Effector CD4-positive, alpha-beta T cell (primary cell): ENCODE results near the gene CP.
A peak's percentile ranks its signal among the peaks of the same experiment; 100 is the strongest.

Source experiments
- DNase-seq: peaks from one replicate; pipeline ENCODE4 v3.0.0-alpha.2; 2020

The CP gene

DNA sequence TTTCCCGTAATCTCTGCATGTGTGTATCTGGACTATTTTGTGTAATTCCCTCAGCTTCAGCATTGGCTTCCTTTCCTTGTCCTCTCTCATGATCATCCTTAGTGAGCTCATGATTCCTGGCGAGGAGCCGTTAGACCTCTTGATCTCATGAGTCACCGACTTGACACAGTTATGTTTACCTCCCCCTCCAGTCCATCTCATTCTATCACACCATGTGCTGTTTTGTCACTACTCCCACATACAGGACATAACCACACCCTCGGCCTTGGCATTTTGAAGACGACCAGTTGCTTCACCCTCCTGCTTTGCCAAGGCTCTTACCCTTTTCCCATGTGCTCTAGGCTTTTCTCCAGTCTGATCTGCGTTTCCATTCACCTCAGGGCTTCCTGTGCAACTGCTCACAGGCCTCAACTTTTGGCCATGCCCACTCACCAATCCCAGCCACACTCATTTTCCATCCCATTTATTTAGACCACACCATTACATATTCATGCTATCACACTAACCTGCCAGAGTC is 41.5 kb downstream of the CP start:
- DNase-seq: no peak

DNA sequence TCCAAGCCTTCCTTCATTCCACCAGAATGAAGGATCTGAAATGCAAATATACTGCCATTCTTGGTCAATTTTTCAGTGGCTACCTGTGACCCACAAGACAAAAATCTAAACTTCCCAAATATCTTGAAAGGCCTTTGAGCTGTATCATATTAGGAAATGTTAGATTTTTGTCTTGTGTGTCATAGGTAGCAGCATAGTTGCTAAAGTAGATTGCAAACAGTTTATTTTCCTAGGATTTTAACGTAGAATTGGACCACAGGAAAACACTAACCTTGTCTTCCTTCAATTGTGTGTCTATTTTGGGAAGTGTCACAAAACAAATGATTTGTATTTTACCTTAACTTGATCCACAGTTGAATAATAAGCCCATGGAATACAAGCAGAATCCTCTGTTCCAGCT is 42.4 kb downstream of the CP start:
- DNase-seq: no peak

DNA sequence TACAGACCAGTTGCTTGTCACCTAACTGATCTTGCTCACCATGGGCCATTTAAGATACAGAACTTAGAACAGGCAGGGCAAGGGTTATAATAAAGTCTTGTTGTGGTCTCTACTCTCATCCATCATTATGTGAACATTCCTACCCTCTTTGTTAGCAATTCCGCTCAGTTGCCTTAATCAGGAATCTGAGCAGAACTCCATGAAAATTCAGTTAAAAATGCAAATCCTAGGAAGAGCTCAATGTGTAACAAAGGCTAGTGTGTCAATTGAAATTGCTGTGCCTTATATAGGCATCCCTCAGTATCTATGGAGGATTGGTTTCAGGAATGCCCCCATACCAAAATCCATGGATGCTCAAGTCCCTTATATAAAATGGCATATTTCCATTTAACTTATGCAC is 44.5 kb downstream of the CP start:
- DNase-seq: no peak

DNA sequence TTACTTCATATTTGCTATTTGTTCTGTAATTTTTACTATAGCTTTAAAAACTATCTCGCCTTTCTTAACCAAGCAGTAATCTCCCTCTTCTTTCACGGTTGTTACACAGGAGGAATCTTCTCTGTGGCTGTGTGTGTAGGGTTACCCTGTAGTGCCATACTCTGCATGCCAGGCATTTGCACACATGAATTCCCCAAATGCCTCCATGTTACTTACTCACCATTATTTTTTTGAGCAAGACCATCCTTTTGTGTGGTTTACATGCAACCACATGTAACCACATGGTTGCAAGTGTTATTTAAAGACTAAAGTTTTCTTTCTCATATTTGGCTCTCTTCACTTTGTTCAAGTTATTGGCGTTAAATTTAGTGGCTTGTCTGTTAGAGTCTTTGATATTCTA is 46.7 kb downstream of the CP start:
- DNase-seq: no peak

DNA sequence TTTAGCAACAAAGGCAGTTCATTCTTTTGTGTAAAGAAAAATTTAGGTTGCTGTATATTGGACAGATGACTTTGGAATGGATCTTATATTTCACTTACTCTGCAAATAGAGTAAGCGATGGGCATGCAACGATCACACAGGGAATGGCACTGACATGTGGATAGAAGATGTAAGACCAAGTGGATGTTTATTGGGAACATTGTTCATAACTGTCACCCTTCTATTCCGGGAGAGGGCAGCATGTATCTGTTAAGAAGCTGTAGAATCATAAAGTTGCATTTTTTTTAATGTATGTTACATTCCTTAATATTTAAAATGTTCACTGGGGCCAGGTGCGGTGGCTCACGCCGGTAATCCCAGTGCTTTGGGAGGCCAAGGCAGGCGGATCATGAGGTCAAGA is 51.0 kb downstream of the CP start:
- DNase-seq: no peak

DNA sequence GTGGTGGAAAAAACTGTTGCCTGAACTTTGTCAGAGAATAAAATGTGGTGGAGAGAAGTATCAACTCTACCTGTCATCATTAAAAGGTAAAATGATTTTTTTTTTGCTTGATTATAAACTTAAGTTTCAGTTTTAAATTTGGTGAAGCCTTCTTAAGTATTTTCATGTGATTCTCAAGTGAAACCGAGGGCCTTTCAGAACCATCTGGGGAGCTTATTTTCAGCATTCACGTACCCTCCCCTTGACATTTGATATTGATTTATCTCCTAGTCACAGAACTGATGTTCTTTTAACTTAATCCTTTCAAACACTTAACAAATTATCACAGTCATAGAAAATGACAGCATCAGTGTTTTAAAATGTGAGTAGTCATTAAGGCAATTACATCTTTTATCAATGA is 53.7 kb downstream of the CP start:
- DNase-seq: no peak

DNA sequence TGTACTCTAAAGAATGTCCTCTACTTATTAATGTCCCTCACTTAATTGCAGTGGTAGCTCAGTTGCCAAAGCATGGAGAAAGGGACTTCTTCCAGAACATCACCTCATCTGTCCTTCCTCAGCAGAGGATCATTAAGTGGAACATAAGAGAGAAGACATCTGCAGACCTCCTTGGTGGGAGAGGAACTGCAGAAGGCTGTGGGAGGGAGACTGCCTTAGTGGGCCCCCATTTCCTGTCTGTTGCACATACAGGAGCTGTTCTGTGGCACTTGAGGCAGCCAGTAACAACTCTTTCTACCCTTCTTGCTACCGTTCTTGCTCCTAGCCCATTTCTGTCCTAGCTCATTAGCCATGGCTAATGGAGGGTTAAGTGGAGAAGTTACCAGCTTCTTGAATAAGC is 58.6 kb downstream of the CP start:
- DNase-seq: no peak

DNA sequence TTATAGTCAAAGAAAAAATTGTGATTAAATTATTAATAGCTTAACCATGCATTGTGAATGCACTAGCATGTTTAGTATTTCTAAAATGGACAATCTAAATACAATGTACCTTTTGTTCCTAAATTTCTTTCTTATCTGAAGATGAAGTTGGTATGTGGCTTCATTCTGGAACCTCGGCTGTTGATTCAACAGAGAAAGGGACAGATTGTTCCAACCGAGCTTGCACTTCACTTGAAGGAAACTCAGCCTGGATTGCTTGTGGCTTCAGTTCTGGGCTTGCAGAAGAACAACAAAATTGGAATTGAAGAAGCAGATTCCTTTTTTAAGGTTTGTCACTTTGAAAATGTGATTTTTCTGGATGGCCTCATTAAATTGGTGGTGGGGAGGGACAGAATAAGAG is 59.6 kb downstream of the CP start:
- no peak for DNase-seq

DNA sequence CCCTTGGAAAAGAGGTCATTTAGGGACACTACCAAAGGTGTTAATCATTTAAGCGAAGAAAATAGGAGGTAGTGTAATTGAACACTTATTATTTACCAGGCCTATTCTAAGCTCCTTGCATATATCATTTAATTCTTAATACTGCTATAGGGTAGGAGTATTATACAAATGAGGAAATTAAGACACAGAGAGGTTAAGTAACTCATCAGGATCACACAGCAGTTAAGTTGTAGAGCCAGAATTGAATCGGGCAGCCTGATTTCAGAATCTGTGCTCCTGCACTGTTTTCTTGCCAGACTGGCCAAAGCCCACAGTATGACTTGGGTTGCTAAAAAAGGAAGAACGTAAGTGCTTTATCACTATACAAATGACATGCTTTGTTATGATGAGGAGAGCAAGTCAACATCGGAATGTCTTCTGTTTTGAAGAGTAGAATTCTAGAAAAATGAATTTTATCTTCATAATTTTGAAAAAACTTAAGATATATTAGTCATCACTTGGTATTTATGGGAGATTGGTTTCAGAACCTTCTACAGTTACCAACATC is 60.8 kb downstream of the CP start:
- DNase-seq: no peak

DNA sequence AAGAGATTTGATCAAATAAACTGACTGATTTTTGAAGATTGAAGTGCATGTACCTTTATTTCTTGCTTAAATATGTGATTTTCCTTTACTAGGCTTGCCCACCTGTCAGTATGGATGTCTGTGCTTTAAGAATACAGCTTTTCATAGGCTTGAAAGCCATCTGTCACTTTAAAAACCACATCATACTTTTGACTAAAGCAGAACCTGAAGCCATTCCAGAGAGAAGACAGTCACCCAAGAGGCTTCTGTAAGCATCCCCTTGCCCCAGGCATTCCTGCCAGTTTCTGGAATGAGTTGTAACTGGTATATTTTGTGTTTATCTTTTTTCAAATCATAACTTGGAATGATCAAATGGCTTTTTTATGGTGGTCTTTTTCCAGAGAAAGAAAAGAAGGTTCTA is 68.2 kb downstream of the CP start:
- DNase-seq: no peak

DNA sequence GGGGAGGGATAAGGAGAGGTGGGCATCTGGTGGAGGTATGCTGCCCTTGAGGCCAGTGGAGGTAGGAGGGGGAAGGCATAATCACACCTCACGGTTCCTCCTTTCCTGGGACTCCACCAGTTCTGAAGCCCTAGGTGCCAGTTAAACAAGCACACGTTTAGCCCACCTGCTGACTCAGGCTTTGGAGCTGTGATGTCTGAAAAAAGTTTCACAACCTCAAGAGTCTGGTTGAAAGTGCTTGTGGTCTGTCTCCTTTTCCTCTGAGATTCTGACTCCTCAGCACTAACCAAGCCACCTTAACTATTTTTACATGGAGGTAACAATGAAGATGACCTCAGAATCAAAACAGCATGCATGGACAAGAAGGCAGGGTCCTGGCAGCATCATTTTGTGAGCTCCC is 69.2 kb downstream of the CP start:
- no peak for DNase-seq

DNA sequence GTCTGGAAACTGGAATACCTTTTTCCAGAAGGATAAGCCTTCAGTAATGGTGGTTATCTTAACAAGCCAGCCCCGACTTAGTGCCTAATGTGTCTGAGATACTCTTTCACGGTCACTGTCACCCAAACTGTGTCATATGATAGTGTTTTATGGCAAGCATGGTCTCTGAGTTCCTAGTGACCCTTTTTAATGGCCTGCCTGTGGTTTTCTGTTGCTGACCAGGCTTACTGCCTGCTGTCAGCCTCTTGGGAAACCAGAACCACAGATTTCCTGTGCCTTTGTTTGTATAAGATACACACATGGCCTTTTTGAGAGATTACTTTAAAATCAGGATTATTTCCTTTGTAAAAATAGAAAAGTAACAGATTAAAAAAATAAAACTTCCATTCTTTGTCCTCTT is 69.8 kb downstream of the CP start:
- no peak for DNase-seq

DNA sequence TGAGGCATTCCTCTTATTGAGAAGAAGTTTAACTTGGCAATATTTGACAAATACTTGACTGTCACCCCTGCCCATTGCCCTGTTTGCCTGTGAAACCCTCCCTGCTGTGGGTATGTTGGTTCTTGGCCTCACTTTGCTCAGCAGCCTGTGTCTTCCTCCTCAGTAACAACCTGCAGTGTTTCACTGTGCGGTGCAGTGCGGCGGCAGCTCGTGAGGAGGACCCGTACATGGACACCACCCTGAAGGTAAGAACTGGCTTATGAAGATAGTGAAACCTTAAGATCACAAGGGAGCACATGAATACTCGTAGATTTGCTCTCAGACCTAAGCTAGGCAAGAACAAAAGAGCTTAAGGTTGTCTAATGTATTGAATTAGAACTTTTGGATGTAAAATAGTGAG is 71.2 kb downstream of the CP start:
- no peak for DNase-seq

DNA sequence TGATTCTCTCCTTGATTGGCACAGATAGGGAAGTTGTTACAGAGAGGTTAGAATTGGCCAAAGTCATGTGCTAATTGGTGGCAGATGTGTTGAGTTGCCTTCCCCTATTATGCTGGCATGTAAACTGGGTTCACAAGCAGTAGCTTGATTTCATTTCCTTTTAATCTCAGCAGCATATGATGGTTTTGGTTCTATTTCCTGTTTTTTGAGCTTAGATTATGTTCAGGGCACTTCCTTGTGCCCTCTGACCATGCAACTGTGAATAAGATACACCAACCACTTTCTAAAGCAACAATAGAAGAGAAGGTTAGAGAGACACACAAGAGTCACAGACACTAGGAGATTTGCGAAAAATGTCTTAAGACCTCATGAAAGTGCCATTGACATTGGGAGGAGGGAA is 75.7 kb downstream of the CP start:
- no peak for DNase-seq

DNA sequence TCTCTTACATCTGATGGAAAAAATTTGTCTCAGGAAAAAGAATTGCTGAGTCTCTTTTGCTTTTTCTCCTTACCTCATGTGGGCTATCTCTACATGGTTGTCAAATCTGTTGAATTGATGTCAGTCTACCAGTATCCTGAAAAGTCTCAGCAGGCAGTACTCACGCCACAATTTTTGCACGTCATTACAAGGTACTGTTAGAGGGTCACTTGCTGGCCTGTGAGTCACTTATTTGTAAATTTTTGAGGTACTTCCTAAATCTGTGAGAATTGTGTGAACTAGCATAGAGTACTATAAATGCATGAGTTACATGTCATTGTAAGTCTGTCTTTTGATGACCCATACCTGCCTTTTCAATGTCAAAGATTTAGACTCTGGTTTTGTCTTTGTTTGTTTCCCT is 76.3 kb downstream of the CP start:
- no peak for DNase-seq

DNA sequence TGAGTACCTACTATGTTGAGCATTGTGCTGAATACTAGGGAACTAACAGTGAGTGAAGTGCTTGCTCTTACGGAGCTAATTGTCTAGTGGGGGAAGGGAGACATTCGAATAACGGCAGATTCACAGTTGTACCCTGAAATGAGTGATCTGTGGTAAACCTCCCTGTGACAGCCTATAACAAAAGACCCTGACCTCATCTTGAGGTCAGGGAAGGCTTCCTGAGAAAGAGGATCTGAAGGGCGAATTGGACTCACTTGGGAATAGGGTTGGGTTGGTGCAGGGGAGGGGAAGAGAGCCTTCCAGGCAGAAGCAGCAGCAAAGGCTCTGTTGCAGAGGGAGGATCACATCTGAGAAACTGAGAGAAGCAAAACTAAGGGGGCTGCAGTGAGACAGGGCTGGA is 78.9 kb downstream of the CP start:
- DNase-seq: no peak

DNA sequence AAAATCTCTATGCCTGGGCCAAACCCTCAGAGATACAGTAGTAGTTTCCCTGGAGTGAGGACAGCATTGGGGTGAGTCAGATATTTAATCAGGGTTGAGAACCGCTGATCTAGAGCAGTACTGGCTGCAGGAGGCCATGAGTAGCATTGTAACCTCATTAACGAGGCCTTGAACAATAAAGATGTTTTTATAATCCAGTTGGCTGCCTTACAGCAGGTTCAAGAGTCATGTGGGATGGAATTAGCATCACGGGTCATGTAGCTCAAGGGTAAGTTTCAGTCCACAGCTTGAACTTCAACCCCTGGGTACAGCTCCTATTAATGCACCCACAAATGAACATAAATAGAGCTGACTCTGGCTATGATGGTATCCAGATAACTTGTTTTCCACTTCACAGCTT is 87.1 kb downstream of the CP start:
- no peak for DNase-seq

DNA sequence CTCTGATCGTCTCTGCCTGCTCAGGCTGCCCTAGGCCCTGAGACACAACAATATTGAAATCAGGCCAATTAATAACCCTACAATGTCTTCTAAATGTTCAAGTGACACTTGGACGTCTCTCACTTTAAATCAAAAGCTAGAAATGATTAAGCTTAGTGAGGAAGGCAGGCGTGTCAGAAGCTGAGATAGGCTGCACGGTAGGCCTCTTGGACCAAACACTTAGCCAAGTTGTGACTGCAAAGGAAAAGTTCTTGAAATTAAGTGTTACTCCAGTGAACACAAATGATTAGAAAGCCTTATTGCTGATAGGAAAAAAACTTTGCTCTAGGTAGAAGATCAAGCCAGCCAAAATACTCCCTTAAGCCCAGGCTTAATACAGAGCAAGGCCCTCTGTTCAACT is 90.0 kb downstream of the CP start:
- DNase-seq: no peak

DNA sequence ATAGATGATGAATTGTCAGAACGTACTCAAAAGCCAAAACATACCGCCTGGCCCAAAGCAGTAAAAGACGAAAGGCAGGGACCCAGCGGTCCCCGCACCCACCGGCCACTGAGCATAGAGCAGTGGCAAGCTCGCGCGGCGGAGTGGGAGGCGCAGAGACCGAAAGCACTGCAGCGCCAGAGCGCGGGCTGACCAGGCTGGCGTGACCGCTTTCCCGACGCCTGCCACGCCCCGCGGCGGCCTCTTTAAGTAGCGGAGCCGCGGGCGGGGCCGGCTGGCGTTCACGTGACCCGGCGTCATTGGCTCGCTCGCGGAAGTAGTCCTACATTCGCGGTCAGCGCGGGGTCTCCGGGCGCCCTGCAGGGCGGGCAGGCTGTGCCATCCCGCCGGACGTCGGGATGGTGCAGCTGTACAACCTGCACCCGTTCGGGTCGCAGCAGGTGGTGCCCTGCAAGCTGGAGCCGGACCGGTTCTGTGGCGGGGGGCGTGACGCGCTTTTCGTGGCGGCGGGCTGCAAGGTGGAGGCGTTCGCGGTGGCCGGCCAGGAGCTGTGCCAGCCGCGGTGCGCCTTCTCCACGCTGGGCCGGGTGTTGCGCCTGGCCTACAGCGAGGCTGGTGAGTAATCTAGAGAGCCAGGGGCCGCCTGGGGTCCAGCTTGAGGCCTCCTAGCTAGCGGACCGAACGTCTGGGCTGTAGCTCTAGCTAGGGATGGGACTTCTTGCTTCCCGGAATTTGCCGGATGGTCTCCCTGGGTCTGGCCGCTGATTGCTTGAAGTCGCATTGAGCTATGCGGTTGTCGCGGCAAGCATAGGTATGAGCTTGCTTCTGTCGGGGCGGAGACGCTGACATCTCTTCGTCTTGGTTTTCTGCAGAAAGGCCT is 92.1 kb downstream of the CP start, which contains the start of gene HPS3:
HPS3 (plus strand) TSS at position 313 of the 880 bp plus-strand sequence; CDS start at position 399, 86 bp downstream.
- peak; percentile 77 for DNase-seq

DNA sequence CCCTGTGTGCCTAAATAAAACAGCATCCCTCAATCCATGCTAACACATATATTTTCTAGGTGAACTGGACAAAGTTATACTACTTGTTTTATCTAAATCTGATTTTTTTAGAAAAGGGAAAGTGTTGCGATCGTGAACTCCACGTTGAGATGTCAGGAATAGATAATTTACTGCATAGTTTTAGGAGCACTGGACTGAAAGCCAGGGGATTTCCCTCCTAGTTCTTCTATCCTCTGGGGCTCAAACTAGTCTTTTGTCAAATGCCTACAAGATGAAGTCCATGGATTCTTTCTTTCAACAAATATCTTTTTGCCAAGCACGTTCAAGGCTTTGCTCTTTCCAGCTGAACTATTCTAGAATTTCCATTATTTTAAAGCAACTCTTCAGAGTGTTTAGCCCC is 92.8 kb downstream of the CP start:
- DNase-seq: no peak

DNA sequence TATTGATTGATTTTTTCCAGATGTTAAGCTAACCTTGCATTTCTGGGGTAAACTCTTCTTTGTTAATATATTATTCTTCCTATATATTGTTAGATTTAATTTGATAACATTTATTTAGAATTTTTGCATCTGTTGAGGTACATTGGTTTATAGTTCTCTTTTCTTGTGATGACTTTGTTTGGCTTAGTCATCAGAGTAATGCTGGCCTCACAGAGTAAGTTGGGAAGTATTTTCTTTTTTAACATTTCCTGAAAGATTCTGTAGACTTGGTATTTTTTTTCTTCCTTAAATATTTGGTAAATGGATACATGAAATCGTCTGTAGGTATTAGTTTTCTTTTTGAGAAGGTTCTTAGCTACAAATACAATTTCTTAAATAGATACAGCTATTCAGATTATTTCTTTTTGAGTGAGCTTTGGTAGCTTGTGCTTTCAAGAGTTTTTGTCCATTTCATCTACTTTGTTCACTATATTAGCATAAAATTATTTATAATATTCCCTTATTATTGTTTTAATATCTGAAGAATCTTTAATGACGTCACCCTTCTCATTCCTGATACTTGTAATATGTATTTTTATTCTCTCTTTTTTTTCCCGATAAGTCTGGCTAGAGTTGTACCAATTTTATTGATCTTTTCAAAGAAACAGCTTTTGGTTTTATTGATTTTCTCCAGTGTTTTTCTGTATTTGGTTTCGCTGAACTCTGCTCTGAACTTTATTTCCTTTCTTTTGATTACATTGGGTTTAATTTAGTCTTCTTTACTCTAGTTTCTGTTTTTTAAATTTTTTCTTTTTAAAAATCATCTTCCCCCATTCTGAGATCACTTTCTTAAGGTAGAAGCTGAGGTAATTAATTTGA is 98.7 kb downstream of the CP start:
- DNase-seq: no peak
